GM21717 (cell line): ENCODE results near the gene ANXA4.
"Not testable (repeated sequence)": the region's sequence is repeated elsewhere in the genome, so short reads cannot be mapped to it uniquely, and the experiment has no call there.

ENCODE experiments used
- ATAC-seq: cut with Tn5 transposase; IDR thresholded peaks from one replicate; pipeline ENCODE4 v1.9.1; 2021; ENCODE audit warnings: mild to moderate bottlenecking, moderate library complexity; ENCODE audit not compliant: unreplicated experiment

ANXA4 gene

DNA sequence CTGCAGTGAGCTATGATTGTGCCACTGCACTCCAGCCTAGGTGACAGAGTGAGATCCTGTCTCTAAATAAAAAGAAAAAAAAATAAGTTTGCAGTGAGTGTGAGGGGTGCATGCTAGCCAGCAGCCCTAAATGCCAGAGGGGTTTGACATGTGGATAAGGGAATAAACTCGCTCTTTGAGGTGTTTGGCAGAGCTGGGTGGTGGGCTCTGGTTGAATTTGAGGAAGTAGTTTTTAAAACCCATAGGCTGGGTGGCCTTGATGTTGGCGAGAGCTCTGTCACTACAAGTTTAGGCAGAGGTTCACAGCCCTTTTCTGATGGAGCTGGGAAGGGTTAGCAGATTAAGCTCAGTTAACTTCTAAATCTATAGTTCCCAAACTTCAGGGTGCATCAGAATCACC is 3.1 kb downstream of the ANXA4 start:
- no peak for ATAC-seq

DNA sequence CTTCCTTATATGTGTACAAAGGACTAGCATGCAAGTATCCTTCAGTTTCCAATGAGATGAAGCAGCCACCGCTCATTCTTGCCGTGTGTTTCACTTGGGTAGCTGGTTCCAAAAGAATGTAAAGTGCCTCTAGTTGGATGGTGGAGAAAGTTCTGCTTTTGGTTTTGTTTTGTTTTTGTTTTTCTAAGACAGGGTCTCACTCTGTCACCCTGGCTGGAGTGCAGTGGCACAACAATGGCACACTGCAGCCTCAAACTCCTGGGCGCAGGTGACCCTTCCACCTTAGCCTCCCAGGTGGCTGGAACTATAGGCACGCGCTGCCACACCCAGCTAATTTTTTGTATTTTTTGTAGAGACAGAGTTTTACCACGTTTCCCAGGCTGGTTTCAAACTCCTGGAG is 8.3 kb downstream of the ANXA4 start:
- ATAC-seq, result no peak

DNA sequence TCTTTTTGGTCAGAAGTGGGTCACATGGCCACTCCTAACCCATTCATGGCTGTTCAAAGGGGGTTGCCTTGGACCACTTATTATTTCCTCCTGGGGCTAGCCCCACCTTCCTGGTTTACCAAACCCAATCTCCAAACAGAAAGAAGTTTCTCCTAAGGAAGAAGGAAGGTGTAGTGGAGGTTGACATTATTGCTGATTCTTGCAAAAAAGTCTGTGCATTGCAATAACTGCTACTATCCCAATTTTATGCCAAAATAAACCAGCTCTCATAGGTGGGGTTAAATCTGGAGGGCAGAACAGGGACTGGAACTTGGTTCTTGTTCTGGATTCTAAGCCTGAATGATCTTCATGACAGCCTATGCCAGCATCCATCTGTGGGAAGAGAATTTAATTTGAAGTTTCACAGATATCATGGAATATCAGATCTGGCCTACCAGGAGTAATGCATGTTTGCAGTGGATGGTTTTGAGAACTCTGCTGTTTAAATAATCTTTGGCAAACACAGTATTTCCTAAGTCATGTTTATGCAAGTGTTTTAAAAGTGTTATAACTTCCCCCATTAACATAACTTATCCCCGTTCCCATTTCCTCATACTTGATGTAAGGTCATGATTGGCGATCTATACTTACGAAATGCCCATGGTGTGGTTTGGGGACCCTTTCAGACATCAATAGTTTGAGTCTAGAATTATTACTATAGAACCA is 11.9 kb downstream of the ANXA4 start:
- ATAC-seq, result no peak

DNA sequence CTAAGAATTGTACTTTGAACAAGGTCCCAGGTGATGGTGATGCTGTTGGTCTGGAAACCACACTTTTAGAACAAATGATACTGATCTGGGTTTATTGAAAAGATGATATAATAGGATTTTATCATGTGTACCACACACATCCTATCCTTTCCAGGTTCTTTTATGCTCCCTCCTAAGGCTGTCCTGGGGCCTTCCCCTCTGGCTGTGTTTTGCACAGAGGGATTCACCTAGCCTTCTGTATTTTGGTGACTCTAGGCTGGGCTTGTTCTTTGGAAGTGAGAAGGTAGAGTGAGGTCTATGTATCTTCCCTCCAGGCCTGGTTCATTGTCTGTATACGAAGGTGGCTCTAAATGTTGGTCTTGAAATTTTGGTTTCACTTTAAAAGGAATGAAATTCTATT is 12.7 kb downstream of the ANXA4 start:
- no peak for ATAC-seq

DNA sequence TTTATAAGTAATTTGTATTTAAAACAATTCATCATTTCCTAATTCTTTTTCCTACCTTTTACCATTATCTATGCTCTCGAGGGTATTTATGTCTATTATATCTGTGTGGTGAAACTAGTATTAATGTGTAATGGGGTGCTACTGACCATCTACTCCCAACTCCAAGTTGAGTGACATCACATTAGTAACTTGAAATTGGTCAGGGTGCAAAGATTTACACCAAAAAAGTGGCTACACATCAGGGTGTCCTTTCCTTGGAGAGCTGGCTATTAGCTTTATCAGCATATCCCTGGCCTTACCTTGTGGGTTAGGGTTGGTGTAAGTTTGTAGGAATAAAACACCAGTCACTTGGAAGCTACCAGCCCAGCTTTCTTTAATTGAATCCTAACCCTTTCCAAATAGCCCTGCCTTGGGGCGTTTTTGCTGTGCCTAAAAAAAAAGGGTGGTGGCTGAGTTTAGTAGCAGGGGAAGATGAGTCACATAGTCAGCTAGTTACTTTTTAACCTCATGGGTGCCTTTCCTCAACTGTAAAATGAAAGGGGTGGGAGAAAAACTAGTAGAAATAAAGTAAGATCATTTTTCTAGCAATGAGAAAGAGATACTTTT is 14.0 kb downstream of the ANXA4 start:
- ATAC-seq, result no peak

DNA sequence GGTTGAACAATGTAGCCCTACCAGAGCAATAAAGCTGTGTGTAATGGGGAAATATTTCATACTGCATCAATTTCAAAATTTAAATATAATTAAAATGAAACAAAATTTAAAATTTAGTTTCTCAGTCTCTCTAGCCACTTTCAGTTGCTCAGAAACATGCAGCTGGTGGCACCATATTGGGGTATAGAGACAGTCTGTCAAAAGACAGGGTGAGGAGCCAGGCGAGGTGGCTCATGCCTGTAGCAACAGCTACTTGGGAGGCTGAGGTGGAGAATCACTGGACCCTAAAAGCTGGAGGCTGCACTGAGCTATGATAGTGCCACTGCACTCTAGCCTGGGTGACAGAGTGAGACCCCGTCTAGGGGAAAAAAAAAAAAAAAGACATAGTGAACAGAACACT is 20.1 kb downstream of the ANXA4 start:
- no peak for ATAC-seq

DNA sequence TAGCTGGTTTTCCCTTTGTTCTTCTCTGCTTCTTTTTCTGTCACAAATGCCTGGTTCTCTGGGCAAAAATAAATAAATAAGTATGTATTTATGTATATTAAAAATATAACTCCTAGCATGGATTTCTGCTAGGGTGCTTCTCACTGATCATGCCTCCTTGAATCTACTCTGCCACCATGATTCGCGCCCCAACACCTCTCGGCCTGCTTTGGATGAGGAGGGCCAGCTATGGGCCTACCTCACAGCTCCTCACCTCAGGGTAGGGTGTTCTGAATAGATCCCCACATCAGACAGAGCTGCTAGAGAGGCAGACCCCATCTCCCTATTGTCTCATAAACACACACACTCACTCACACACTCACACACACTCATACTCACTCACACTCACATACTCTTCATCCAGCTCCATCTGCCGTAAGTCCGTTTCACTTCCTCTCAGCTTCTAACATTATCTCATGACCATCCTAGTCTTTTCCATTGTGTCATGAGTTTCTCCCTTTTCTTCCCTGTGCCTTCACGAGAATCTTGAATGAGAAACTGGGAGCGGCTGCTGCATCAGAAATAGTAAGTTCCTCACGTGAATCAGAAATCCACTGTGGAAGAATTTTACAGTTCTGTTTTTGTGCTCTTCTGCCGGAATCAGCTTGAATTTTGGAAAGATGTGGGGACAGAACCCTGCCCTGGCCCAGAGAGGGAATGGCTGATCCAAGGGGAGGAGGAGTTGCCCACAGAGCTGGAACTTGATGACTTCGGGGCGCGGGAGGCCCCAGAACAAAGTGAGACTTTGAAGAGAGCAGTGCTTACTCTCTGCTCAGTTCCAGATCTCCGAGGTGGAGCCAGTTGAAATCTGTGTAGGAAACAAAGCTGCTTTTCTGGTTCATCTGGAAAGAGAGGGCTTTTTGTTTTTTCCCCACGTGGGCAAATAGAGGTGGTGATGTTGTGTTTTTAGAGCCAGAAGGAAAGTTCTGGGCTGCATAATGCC is 20.9 kb downstream of the ANXA4 start:
- ATAC-seq, result no peak

DNA sequence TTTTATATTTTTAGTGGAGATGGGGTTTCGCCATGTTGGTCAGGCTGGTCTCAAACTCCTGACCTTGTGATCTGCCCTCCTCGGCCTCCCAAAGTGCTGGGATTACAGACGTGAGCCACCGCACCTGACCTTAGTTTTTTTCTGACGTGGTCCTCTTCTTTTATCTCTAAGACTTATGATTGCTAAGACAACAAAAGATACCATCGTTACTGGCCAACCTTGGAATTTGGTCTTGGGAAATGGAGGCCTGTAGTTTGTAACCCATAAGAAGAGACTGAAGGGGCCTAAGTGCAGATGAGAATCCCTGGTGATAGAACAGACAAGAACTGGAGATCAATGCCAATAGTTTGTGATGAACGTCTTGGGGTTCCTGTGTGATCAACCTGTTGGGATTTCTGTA is 21.9 kb downstream of the ANXA4 start:
- not testable (repeated sequence) for ATAC-seq

DNA sequence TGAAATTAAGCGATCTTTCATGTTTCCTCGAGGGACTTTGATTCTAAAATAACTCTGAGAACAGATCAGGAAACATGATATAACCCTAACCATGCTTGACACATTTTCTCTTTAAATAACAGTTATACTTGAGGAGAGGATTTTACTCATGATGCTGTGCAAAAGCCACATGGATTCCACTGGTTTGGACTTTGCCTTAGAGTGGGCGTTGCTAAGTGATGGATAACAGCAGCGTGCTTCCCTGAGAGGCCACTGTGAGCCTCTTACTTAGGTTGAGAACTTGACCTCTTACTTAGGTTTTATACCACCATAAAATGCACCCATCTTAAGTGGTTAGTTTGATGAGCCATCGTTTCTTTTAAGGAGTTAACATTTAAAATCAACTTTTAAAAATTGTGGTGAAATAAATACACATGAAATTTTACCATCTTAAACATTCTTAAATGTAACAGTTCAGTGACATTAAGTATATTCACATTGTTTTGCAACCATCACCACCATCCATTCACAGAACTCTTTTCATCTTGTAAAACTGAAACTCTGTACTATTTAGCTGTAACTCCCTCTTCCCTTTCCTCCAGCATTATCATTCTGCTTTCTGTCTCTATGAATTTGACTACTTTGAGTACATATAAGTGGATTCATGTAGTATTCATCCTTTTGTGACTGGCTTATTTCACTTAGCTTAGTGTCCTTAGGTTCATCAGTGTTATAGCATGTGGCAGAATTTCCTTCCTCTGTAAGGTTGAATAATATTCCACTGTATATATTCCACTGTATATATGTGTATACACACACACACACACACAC is 22.6 kb downstream of the ANXA4 start:
- no peak for ATAC-seq

DNA sequence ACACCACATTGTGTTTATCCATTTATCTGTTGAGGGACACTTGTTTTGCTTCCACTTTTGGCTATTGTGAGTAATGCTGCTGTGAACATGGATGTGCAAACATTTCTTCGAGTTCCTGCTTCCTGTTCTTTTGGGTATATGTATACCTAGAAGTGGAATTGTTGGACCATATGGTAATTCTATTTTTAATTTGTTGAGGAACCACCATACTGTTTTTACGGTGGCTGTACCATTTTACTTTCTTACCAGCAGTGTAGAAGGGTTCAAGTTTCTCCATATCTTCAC is 23.1 kb downstream of the ANXA4 start:
- no peak for ATAC-seq

DNA sequence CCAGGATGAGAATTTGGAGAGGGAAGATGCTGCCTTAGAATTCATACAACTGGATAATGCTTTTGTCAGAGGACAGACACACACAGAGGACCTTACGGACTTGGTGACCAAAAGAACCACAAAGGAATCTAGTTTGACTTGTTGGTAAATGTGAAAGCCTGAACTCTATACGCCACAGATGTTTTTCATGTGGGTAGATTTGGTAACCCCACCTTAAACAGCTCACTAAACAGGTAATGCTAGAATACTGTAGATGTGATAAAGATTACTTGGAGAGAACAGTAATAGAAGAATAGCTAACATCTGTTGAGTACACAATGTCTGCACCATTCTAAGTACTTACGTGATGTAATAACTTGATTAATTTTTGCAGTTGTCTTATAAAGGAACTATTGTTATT is 24.1 kb downstream of the ANXA4 start:
- ATAC-seq, result no peak

DNA sequence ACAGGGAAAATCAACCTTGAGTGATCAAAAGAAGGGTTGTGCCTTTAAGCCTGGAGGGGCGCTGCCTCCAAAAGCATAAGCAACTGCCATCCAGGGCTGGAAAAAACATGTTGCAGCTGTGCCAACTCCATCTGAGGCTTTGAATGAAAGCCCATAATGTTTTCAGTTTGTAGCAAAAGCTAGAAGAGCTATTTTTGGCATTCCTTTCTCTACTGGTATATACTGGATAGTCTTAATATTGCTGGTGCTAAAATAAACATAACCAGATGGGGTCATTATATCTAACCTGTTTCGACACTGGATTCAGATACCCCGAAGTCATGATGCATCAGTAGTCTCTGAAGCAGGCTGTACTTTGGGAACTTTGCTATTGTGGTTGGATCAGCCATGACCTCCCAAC is 25.1 kb downstream of the ANXA4 start:
- ATAC-seq, result no peak

DNA sequence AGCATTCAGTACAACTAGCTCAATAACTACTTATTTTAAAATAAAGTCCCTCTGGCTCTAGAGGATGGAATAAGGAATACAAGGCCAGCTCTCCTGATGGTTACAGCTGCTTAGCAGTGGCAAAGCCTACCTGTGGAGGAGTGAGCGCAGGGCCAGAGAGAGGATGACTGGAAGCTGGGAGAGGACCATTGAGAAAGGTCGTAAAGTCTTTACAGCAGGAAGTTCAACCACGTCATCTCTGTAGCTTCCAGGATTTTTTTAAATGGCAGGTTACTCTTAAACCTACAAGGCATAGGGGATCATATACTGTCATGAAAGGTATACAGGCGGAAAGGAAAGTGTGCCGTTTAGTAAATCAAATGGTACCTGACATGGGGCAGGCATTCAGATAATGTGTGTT is 26.3 kb downstream of the ANXA4 start:
- no peak for ATAC-seq

DNA sequence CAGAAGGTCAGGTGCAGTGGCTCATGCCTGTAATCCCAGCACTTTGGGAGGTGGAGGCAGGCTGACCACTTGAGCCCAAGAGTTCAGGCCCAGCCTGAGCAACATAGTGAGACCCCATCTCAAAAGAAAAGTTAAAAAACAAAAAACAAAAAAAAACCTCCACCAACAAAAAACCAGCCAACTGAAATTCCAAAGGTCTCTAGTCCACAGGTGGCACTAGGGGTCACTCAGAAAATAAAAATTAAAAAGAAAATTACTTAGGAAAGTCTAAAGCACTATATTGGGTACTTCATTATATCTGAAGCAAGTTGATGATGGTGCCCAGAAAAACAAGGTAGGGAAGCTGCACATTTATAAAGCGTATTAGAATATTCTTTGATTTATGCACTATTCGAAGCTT is 26.9 kb downstream of the ANXA4 start:
- no peak for ATAC-seq

DNA sequence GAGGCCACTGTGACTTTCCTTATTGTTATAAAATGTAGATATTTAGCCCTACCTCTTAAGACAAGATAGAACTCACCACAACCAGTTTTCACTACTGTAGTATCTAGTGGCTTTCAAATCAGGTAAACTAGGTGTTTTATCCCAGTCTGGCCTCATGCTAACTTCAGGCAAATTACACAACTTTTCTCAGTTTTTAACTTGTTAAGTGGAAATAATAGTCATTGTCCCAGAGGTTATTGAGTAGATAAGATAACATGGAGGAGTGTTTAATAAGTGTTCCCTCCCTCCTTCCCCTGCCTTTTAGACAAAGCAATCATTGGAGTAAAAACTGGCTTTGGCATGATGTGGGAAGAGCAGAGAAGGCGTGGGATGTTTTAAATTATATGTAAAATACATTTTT is 27.3 kb downstream of the ANXA4 start:
- ATAC-seq, result no peak

DNA sequence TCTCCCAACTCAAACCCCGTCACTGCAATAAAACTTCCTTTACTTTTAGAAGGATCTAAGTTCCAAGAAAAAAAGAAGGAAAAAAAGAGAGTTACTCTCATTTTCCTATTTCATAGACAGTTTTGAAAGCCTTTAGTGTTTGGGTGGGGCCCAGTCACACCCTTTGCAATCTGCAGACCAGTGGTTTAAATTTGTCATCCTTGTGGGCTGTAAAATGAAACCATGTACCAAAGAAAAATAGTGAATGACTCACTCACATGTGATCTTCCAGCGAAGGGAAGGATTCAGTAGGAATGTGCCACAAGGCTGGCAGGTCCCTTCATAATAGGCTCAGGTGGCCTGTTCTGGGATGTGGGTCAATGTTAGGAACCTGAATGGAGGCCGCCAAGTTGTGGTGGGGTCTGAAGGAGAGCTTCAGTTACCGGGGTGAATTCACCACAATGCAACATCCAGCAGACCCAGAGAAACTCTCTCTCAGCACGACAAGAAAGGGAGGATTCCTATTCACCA is 28.3 kb downstream of the ANXA4 start:
- ATAC-seq, result no peak

DNA sequence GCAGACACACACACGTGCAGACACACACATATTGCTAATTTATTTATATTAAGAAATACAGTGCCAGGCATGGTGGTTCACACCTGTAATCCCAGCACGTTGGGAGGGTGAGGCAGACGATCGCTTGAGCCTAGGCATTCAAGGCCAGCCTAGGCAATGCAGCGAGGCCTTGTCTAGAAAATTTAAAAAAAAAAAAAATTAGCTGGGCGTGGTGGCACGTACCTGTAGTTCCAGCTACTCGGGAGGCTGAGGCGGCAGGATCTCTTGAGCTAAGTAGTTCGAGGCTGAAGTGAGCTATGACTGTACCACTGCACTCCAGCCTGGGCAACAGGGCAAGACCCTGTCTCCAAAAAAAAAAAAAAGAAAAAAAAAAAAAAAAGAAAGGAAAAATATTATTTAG is 28.8 kb downstream of the ANXA4 start:
- ATAC-seq, result no peak

DNA sequence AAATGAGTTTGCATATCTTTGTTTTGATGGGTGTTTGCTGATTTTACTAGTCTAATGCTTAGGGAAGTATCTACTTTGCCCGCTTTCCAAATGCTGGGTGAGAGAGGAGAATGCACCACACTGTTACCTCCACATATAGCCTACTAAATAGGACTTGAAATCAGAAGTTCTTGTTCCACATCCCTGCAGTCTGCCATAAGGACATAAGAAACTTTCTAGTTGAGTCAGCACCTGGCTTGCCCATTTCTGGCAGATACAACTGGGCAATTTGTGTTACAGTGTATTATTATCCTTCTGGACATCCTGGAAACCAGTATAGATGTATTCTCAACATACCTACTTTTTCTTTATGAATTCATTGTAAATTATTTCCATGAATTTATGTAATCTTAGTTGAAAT is 29.5 kb downstream of the ANXA4 start:
- no peak for ATAC-seq

DNA sequence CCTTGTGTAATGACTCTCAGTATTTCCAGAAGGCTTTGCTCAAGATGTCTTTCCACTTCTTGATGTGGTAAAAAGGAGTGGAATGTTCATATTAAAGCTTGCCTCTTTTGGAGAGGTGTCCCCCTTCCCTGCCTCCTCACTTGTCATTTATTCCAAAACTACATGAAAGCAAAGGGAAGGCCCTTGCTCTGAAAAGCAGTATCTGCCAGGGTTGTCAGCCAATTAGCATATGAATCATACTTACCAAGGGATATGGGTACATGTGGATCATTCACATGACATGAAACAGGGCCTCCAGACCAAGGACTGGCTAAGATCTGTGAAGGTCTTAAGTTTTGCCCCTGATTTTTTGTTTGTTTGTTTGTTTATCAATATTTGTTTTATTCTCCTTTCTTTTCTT is 31.3 kb downstream of the ANXA4 start:
- ATAC-seq, result no peak

DNA sequence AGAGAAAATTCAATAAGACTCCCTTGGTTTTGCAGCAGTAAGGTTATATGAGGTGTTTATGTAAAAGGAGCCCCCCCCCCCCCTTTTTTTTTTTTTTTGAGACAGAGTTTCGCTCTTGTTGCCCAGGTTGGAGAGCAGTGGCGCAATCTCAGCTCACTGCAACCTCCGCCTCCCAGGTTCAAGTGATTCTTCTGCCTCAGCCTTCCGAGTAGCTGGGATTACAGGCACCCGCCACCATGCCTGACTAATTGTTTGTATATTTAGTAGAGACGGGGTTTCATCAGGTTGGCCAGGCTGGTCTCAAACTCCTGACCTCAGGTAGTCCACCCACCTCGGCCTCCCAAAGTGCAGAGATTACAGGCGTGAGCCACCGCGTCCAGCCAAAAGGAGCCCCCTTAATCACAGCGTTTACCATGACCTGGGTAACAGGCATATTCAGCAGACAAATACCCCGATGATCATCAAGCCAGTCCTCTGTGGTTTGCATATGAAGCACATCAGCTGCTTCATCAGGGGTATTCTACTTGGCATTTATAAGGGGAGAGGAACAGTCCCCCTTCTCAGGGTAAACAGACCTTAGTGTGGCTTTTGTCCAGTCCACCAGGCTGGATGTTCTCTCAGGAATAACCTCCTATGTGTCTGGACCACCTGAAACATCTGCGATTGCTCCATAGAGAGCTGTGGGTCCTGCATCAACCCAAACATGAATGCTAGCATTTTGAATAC is 32.5 kb downstream of the ANXA4 start:
- not testable (repeated sequence) for ATAC-seq
